ENCODE results near the gene NDUFAF7.
"Not testable (repeated sequence)": the region's sequence is repeated elsewhere in the genome, so short reads cannot be mapped to it uniquely, and the experiment has no call there.

The NDUFAF7 gene

DNA sequence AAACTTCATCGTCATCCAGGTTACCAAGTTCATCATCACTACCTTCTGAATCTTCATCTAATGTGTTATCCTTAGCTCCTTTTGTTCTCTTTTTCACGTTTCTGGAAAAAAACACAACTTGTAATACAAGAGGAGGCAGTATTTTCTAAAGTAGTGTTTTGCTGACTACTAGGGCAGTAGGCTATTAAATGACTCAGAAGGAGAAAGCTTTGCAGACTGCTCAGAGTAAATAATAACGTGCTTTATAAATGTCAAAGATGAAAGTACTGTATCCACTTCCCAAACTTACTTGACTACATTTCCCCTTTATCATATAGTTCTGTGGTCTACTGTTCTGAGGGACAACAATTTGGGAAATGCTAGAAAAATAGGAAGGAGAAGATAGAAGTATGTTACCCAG lies 19.5 kb upstream of the NDUFAF7 start:
- TF ChIP-seq, protein P1, sequence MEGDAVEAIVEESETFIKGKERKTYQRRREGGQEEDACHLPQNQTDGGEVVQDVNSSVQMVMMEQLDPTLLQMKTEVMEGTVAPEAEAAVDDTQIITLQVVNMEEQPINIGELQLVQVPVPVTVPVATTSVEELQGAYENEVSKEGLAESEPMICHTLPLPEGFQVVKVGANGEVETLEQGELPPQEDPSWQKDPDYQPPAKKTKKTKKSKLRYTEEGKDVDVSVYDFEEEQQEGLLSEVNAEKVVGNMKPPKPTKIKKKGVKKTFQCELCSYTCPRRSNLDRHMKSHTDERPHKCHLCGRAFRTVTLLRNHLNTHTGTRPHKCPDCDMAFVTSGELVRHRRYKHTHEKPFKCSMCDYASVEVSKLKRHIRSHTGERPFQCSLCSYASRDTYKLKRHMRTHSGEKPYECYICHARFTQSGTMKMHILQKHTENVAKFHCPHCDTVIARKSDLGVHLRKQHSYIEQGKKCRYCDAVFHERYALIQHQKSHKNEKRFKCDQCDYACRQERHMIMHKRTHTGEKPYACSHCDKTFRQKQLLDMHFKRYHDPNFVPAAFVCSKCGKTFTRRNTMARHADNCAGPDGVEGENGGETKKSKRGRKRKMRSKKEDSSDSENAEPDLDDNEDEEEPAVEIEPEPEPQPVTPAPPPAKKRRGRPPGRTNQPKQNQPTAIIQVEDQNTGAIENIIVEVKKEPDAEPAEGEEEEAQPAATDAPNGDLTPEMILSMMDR (IDR thresholded peaks at IDR 0.05; ENCODE audit: low read depth, low read length): no peak
- peaks cover 6% of the 10 kb centered on the region for H3K9me3 ChIP-seq (ENCODE audit: severe bottlenecking)
- H3K27me3 ChIP-seq (ENCODE audit: insufficient read depth, low read depth, severe bottlenecking): no peaks in the 10 kb centered on the region
- no peak for DNase-seq
- H3K27ac ChIP-seq: no peak overlapping the region
- H3K36me3 ChIP-seq: peaks cover 98% of the 10 kb centered on the region
- no peak overlapping the region for H3K4me3 ChIP-seq (ENCODE audit: low read depth, low read length)

DNA sequence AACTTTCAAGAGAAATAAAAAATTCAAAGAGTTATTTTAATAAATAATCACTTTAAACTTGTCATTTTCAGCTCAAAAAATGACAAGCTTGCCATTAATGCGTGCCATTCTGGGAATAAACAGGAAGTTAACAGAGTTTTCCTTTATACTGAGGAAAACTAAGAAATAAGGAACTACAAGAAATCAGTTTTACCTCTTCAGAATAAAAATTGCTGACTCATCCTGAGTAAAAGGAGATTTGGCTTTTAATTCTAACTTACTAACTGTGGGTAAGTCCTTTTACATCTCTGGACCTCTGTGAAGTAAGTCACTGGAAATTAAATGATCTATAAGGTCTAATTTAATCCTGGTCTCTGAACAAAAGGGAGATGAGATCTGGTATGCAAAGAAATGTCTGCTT lies 16.2 kb upstream of the NDUFAF7 start:
- H3K9me3 ChIP-seq (ENCODE audit: severe bottlenecking): no peaks in the 10 kb centered on the region
- TF ChIP-seq, protein P1 (IDR thresholded peaks at IDR 0.05; ENCODE audit: low read depth, low read length): no peak
- DNase-seq: no peak
- H3K4me3 ChIP-seq (ENCODE audit: low read depth, low read length): no peak overlapping the region
- peaks cover 93% of the 10 kb centered on the region for H3K36me3 ChIP-seq
- no peak overlapping the region for H3K27ac ChIP-seq
- no peaks in the 10 kb centered on the region for H3K27me3 ChIP-seq (ENCODE audit: insufficient read depth, low read depth, severe bottlenecking)

- DNase-seq: no peak
These were observed 12.4 kb upstream of the NDUFAF7 start for GRCh38 chr2:37219046-37219445.

DNA sequence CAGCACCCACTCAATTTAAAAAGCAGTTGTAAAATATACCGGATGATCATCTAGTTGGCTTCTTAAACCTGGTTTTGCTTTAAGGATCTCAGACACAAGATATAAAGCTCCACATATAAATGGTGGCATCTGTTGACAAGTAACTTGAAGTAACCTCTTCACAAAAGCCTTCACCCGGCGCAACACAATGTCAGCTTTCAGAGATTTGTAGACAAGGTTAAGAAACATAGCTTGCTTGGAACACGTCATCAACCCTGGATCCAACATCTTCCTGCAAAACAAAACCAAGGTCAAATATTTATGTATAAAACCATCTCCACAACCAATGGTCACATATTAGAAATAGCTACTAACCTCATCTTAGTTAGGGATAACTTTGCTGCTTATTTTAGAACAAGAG lies 8.3 kb upstream of the NDUFAF7 start:
- TF ChIP-seq, protein P1 (IDR thresholded peaks at IDR 0.05; ENCODE audit: low read depth, low read length): no peak
- Histone ChIP-seq H3K36me3 (peaks cover 81% of the 10 kb centered on the region), H3K4me3 (ENCODE audit: low read depth, low read length) (no peak overlapping the region)

More at GRCh38 chr2:37219046-37219445, 12.4 kb upstream of the NDUFAF7 start:
- Histone ChIP-seq H3K9me3 (ENCODE audit: severe bottlenecking) (no peaks in the 10 kb centered on the region), H3K36me3 (peaks cover 94% of the 10 kb centered on the region), H3K4me3 (ENCODE audit: low read depth, low read length) (no peak overlapping the region), H3K27me3 (ENCODE audit: insufficient read depth, low read depth, severe bottlenecking) (no peaks in the 10 kb centered on the region), H3K27ac (no peak overlapping the region)
- TF ChIP-seq, protein P1 (IDR thresholded peaks at IDR 0.05; ENCODE audit: low read depth, low read length): no peak

GRCh38 chr2:37224063-37224462 lies 7.4 kb upstream of the NDUFAF7 start:
- no peak overlapping the region for H3K4me3 ChIP-seq (ENCODE audit: low read depth, low read length)

More for the DNA sequence above, 8.3 kb upstream of the NDUFAF7 start:
- DNase-seq: no peak
- Histone ChIP-seq H3K9me3 (ENCODE audit: severe bottlenecking) (no peaks in the 10 kb centered on the region), H3K27me3 (ENCODE audit: insufficient read depth, low read depth, severe bottlenecking) (no peaks in the 10 kb centered on the region), H3K27ac (no peak overlapping the region)

GRCh38 chr2:37225129-37225528 lies 6.3 kb upstream of the NDUFAF7 start:
- peaks cover 81% of the 10 kb centered on the region for H3K36me3 ChIP-seq
- H3K9me3 ChIP-seq (ENCODE audit: severe bottlenecking); H3K4me3 ChIP-seq (ENCODE audit: low read depth, low read length); DNase-seq; H3K27me3 ChIP-seq (ENCODE audit: insufficient read depth, low read depth, severe bottlenecking): not testable (repeated sequence)
- peak overlapping the region; percentile 64 for H3K27ac ChIP-seq

More at GRCh38 chr2:37224063-37224462, 7.4 kb upstream of the NDUFAF7 start:
- Histone ChIP-seq H3K9me3 (ENCODE audit: severe bottlenecking) (no peaks in the 10 kb centered on the region), H3K36me3 (peaks cover 81% of the 10 kb centered on the region), H3K27ac (no peak overlapping the region), H3K27me3 (ENCODE audit: insufficient read depth, low read depth, severe bottlenecking) (no peaks in the 10 kb centered on the region)
- TF ChIP-seq, protein P1 (IDR thresholded peaks at IDR 0.05; ENCODE audit: low read depth, low read length): no peak
- no peak for DNase-seq

All from WERI-Rb-1 (cell line).